HL-60 (cell line): Measurements from ENCODE around the gene CNOT10.
"Not testable (repeated sequence)": the region's sequence is repeated elsewhere in the genome, so short reads cannot be mapped to it uniquely, and the experiment has no call there.

Source experiments
- DNase-seq, 2 experiments: peaks; one replicate each; pipeline ENCODE4 v3.0.0-alpha.2; 2010 to 2020; ENCODE audit warnings: low read depth in 1 of 2, low spot score in 1 of 2
- H3K27ac ChIP-seq: fragments of 250-450 bp; sonication (Bioruptor Pico); replicated peaks from 2 replicates; pipeline ENCODE4 v1.5.1; 2020; ENCODE audit warnings: mild to moderate bottlenecking, moderate library complexity
- H3K27me3 ChIP-seq: fragments of 250-450 bp; sonication (Bioruptor Pico); 2 replicates; pipeline ENCODE4 v1.5.1; 2021; ENCODE audit warnings: mild to moderate bottlenecking, moderate library complexity; ENCODE audit not compliant: insufficient read depth, poor library complexity, severe bottlenecking
- H3K4me3 ChIP-seq: replicated peaks from 2 replicates; pipeline ENCODE4 v1.5.1; 2011; ENCODE audit warnings: mild to moderate bottlenecking, control low read depth, low read length; ENCODE audit not compliant: insufficient read depth
- GABPA ChIP-seq: IDR thresholded peaks from 2 replicates; pipeline ENCODE4 v1.6.1; 2012; ENCODE audit warnings: low read depth
- POLR2AphosphoS5 ChIP-seq: IDR thresholded peaks from 2 replicates; pipeline ENCODE4 v1.6.1; 2012; ENCODE audit warnings: low read depth
- SPI1 ChIP-seq: IDR thresholded peaks from 2 replicates; pipeline ENCODE4 v1.6.1; 2012; ENCODE audit warnings: low read depth, mild to moderate bottlenecking, borderline replicate concordance
- TF ChIP-seq, protein P1 (sequence below): IDR thresholded peaks from one replicate; pipeline ENCODE4 v1.5.1; 2011; ENCODE audit warnings: low read length, control low read depth, inconsistent platforms; ENCODE audit not compliant: insufficient read depth
- TF ChIP-seq, protein P2 (sequence below): IDR thresholded peaks from 2 replicates; pipeline ENCODE4 v1.6.1; 2012; ENCODE audit warnings: low read depth; ENCODE audit not compliant: insufficient replicate concordance

Gene CNOT10

DNA sequence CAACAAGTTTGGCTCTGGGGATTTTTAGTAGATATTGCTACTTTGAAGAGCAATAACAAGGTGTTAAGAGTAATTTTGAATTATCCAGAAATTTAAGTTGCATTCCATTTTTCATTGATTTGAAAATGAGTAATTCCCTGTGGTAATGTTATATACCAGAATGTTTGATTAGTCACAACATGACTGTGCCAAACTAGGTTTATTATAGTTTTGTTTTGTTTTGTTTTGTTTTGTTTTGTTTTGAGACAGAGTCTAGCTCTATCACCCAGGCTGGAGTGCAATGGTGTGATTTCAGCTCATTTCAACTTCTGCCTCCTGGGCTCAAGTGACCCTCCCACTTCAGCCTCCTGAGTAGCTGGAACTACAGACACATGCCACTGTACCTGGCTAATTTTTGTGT, 40.7 kb downstream of the CNOT10 start:
- H3K27ac ChIP-seq = no peak overlapping the region
- DNase-seq = no peak

DNA sequence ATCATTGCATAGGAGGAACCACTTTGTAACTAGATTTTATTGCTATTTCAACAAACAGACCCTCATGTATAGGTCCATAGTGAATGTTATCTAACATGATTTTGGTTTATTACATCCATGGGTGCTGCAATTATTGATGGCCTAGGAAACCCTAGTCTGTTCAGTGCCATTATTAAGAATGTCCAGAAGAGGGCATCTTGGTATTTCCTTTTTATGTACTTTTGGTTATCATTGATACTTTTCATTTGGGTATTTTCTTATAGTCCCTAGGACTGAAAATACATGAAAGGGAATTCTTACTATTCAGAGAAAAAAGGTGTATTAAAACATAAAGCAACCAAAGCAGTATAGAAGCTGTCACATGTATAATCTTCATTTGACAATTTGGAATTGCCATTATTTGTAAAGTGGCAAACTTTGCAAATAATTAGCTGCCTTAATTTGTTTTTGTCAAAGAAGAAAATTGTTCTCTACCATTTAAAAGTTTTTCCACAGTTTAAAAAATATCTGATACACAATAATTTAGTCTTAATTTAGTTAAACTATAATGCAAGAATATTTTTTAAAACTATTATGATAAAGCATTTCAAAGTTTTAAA, 48.7 kb downstream of the CNOT10 start:
- Histone ChIP-seq H3K27me3 (no peaks in the 10 kb centered on the region), H3K4me3 (no peak overlapping the region), H3K27ac (no peak overlapping the region)
- TF ChIP-seq POLR2AphosphoS5 = no peak
- TF ChIP-seq, protein P1, sequence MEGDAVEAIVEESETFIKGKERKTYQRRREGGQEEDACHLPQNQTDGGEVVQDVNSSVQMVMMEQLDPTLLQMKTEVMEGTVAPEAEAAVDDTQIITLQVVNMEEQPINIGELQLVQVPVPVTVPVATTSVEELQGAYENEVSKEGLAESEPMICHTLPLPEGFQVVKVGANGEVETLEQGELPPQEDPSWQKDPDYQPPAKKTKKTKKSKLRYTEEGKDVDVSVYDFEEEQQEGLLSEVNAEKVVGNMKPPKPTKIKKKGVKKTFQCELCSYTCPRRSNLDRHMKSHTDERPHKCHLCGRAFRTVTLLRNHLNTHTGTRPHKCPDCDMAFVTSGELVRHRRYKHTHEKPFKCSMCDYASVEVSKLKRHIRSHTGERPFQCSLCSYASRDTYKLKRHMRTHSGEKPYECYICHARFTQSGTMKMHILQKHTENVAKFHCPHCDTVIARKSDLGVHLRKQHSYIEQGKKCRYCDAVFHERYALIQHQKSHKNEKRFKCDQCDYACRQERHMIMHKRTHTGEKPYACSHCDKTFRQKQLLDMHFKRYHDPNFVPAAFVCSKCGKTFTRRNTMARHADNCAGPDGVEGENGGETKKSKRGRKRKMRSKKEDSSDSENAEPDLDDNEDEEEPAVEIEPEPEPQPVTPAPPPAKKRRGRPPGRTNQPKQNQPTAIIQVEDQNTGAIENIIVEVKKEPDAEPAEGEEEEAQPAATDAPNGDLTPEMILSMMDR = peak; percentile 41
- peak in 1 of 2 experiments; percentile 7 for DNase-seq

More for the DNA sequence above, 40.7 kb downstream of the CNOT10 start:
- TF ChIP-seq, protein P2, sequence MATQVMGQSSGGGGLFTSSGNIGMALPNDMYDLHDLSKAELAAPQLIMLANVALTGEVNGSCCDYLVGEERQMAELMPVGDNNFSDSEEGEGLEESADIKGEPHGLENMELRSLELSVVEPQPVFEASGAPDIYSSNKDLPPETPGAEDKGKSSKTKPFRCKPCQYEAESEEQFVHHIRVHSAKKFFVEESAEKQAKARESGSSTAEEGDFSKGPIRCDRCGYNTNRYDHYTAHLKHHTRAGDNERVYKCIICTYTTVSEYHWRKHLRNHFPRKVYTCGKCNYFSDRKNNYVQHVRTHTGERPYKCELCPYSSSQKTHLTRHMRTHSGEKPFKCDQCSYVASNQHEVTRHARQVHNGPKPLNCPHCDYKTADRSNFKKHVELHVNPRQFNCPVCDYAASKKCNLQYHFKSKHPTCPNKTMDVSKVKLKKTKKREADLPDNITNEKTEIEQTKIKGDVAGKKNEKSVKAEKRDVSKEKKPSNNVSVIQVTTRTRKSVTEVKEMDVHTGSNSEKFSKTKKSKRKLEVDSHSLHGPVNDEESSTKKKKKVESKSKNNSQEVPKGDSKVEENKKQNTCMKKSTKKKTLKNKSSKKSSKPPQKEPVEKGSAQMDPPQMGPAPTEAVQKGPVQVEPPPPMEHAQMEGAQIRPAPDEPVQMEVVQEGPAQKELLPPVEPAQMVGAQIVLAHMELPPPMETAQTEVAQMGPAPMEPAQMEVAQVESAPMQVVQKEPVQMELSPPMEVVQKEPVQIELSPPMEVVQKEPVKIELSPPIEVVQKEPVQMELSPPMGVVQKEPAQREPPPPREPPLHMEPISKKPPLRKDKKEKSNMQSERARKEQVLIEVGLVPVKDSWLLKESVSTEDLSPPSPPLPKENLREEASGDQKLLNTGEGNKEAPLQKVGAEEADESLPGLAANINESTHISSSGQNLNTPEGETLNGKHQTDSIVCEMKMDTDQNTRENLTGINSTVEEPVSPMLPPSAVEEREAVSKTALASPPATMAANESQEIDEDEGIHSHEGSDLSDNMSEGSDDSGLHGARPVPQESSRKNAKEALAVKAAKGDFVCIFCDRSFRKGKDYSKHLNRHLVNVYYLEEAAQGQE = no peak
- no peak for TF ChIP-seq GABPA
- TF ChIP-seq, protein P1 = no peak
- no peak for TF ChIP-seq POLR2AphosphoS5
- TF ChIP-seq SPI1 = no peak
- no peak overlapping the region for H3K4me3 ChIP-seq
- H3K27me3 ChIP-seq = no peaks in the 10 kb centered on the region

DNA sequence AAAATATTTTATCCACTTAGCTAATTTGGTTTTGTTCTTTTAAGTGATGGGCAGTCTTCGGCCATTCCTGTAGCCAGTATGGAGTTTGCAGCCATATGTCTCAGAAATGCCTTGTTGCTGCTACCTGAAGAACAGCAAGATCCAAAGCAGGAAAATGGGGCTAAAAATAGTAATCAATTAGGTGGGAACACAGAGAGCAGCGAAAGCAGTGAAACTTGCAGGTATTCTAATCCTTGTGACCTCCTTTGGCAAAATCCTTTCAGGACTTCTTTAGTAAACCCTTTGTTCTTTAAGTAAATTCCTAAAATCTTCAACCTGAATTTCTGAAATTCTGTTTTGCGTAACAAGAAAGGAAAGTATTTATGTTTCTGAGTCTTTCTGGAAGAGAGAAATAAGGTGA, 49.8 kb downstream of the CNOT10 start:
- no peak overlapping the region for H3K4me3 ChIP-seq
- DNase-seq = no peak
- TF ChIP-seq SPI1 (no peak), POLR2AphosphoS5 (no peak)
- TF ChIP-seq, protein P2 = no peak
- H3K27me3 ChIP-seq = no peaks in the 10 kb centered on the region
- no peak overlapping the region for H3K27ac ChIP-seq

DNA sequence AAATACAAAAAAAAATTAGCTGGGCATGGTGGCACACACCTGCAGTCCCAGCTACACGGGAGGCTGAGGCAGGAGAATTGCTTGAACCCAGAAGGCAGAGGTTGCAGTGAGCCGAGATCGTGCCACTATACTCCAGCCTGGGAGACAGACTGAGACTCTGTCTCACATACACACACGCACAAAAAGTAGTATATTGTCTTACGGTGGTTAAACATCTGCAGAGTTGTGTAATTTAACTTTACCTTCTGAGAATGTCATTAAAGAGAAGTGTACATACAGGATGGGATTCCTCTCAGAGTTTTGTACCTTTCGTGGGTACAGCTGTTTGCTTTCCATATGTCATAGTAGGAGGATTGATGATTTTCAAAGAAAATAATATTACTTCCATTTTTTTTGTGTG, 58.5 kb downstream of the CNOT10 start:
- H3K4me3 ChIP-seq, DNase-seq, H3K27ac ChIP-seq, H3K27me3 ChIP-seq: not testable (repeated sequence)

DNA sequence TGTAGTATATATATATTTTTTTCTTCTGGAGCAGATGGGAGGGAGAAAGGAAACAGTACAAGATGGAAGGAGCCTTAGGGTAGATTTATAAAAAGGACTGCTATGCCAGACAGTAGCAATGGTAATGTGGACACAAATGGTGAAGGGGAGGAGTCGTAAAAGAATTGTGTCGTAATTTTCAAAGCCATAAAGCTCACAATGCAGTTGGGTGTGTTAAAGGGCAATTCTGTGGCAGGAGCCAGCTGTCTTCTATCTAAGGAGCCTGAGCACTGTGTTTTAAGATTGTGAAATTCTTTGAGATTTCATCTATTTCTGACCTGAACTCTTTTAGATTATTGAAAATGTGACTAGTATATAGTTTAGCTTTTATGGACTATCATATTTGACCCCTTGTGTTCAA, 58.9 kb downstream of the CNOT10 start:
- H3K27ac ChIP-seq = no peak overlapping the region
- DNase-seq = peak; percentile 50 to 75
- no peaks in the 10 kb centered on the region for H3K27me3 ChIP-seq
- TF ChIP-seq SPI1 = no peak
- TF ChIP-seq, protein P1 = no peak
- TF ChIP-seq, protein P2 = no peak
- no peak for TF ChIP-seq POLR2AphosphoS5
- TF ChIP-seq GABPA = no peak
- H3K4me3 ChIP-seq = no peak overlapping the region
